WERI-Rb-1 (cell line): Measurements from ENCODE around the gene BCKDHA.

Experiments
- DNase-seq: peaks from one replicate; pipeline ENCODE4 v3.0.0-alpha.2; 2020
- H3K27ac ChIP-seq: fragments of 250-450 bp; sonication (Bioruptor Pico); 2 replicates; pipeline ENCODE4 v1.5.1; 2020; ENCODE audit warnings: mild to moderate bottlenecking, moderate library complexity
- H3K27me3 ChIP-seq: fragments of 250-450 bp; sonication (Bioruptor Pico); 2 replicates; pipeline ENCODE4 v1.5.1; 2021; ENCODE audit warnings: mild to moderate bottlenecking, low read depth, moderate library complexity; ENCODE audit not compliant: insufficient read depth, severe bottlenecking
- H3K36me3 ChIP-seq: fragments of 250-450 bp; sonication (Bioruptor Pico); 2 replicates; pipeline ENCODE4 v1.5.1; 2020; ENCODE audit warnings: mild to moderate bottlenecking, moderate library complexity
- H3K4me3 ChIP-seq: 2 replicates; pipeline ENCODE4 v1.5.1; 2011; ENCODE audit warnings: low read depth, mild to moderate bottlenecking, control low read depth, low read length
- H3K9me3 ChIP-seq: fragments of 250-450 bp; sonication (Bioruptor Pico); 2 replicates; pipeline ENCODE4 v1.5.1; 2021; ENCODE audit warnings: mild to moderate bottlenecking, moderate library complexity; ENCODE audit not compliant: severe bottlenecking
- CTCF ChIP-seq: IDR thresholded peaks from 2 replicates; pipeline ENCODE4 v1.5.1; 2011; ENCODE audit warnings: low read depth, mild to moderate bottlenecking, control low read depth, inconsistent platforms, low read length

The BCKDHA gene

GRCh38 chr19:41426952-41427646, 29.5 kb downstream of the BCKDHA start, which contains the start of gene B3GNT8:
TSS of gene B3GNT8 (minus strand) at chr19:41427374. CDS start at chr19:41426778, 596 bp downstream.
- peak; percentile 88 for DNase-seq
- Histone ChIP-seq H3K27ac (peak within 1 kb of the TSS; percentile 77), H3K4me3 (peak within 1 kb of the TSS; percentile 29), H3K9me3 (no peaks in the 10 kb centered on the region), H3K27me3 (no peaks in the 10 kb centered on the region), H3K36me3 (peaks cover 21% of the 10 kb centered on the region)
- TF ChIP-seq CTCF: no peak

GRCh38 chr19:41427647-41428480, 30.2 kb downstream of the BCKDHA start:
- Histone ChIP-seq H3K9me3 (no peaks in the 10 kb centered on the region), H3K36me3 (peaks cover 25% of the 10 kb centered on the region), H3K27ac (peak overlapping the region; percentile 63), H3K27me3 (no peaks in the 10 kb centered on the region), H3K4me3 (peak overlapping the region; percentile 25)
- TF ChIP-seq CTCF: no peak
- no peak for DNase-seq

GRCh38 chr19:41428481-41428859, 30.9 kb downstream of the BCKDHA start:
- Histone ChIP-seq H3K36me3 (peaks cover 26% of the 10 kb centered on the region), H3K27ac (peak overlapping the region; percentile 63; the same call in 1 of the 2 replicates), H3K9me3 (no peaks in the 10 kb centered on the region), H3K27me3 (no peaks in the 10 kb centered on the region), H3K4me3 (no peak overlapping the region)
- no peak for TF ChIP-seq CTCF
- no peak for DNase-seq

GRCh38 chr19:41430922-41431321, 33.3 kb downstream of the BCKDHA start:
- peaks cover 16% of the 10 kb centered on the region for H3K36me3 ChIP-seq
- H3K27me3 ChIP-seq: no peaks in the 10 kb centered on the region
- H3K9me3 ChIP-seq: no peaks in the 10 kb centered on the region
- no peak overlapping the region for H3K27ac ChIP-seq
- no peak overlapping the region for H3K4me3 ChIP-seq
- no peak for TF ChIP-seq CTCF
- DNase-seq: no peak

- Histone ChIP-seq H3K4me3 (no peak overlapping the region), H3K27me3 (no peaks in the 10 kb centered on the region), H3K36me3 (peaks cover 16% of the 10 kb centered on the region), H3K27ac (no peak overlapping the region), H3K9me3 (no peaks in the 10 kb centered on the region)
- peak; percentile 31; the same call in 1 of the 2 replicates for TF ChIP-seq CTCF
- no peak for DNase-seq
Observed at GRCh38 chr19:41431426-41432386, 34.1 kb downstream of the BCKDHA start.
